ENCODE data around the gene BLOC1S1.

Gene BLOC1S1

GRCh38 chr12:55705782-55706402 is 10.0 kb upstream of the BLOC1S1 start:
- Histone ChIP-seq H3K4me3 (ENCODE audit: insufficient read length, low read depth) (no peak overlapping the region), H3K9ac (ENCODE audit: insufficient read length, low read depth) (peak overlapping the region; percentile 91), H3K36me3 (ENCODE audit: insufficient read depth, insufficient read length, low read length) (peaks cover 14% of the 10 kb centered on the region), H3K4me1 (ENCODE audit: insufficient read depth, insufficient read length) (peaks cover 9% of the 10 kb centered on the region), H3K9me3 (ENCODE audit: insufficient read depth, low read length) (no peaks in the 10 kb centered on the region), H3K27me3 (ENCODE audit: insufficient read depth, insufficient read length) (peaks cover 23% of the 10 kb centered on the region)
- TF ChIP-seq SUZ12 (IDR thresholded peaks at IDR 0.05; ENCODE audit: extremely low read depth, insufficient read depth, insufficient read length) (no peak), ZNF274 (IDR thresholded peaks at IDR 0.05; ENCODE audit: low read depth, low read length) (no peak), YY1 (IDR thresholded peaks at IDR 0.05; ENCODE audit: insufficient read depth, insufficient read length) (no peak)
- DNase-seq (ENCODE audit: low read depth, low spot score), result no peak

GRCh38 chr12:55706568-55707218 is 9.2 kb upstream of the BLOC1S1 start:
- no peak for DNase-seq (ENCODE audit: low read depth, low spot score)
- Histone ChIP-seq H3K4me3 (ENCODE audit: insufficient read length, low read depth) (peak overlapping the region; percentile 86), H3K4me1 (ENCODE audit: insufficient read depth, insufficient read length) (peaks cover 9% of the 10 kb centered on the region), H3K9me3 (ENCODE audit: insufficient read depth, low read length) (no peaks in the 10 kb centered on the region), H3K9ac (ENCODE audit: insufficient read length, low read depth) (peak overlapping the region; percentile 91), H3K36me3 (ENCODE audit: insufficient read depth, insufficient read length, low read length) (peaks cover 9% of the 10 kb centered on the region), H3K27me3 (ENCODE audit: insufficient read depth, insufficient read length) (peaks cover 24% of the 10 kb centered on the region)
- TF ChIP-seq ZNF274 (IDR thresholded peaks at IDR 0.05; ENCODE audit: low read depth, low read length), result no peak
- no peak for TF ChIP-seq YY1 (IDR thresholded peaks at IDR 0.05; ENCODE audit: insufficient read depth, insufficient read length)
- no peak for TF ChIP-seq SUZ12 (IDR thresholded peaks at IDR 0.05; ENCODE audit: extremely low read depth, insufficient read depth, insufficient read length)

DNA sequence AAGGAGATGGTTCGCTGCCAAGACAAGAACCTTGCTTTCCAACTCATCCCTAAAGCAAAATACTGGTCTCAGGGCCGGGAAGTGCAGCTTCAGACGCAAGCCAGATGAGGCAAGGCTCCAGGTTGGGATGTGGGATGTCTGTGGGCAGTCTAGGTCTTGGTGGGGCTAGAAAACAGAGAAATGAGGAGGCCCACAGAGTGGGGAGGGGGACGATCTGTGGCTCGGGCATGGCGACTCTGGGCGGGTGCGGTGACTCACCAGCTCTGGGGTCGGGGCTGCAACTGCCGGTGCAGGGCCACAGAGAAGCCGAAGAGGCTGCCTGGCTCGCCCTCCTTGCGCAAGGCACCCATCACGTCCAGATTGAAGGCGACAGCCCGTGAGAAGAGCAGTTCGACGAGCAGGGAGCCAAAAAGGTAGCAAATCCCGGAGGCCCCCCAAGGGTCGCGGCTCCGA is 8.6 kb upstream of the BLOC1S1 start:
- Histone ChIP-seq H3K9ac (ENCODE audit: insufficient read length, low read depth) (peak overlapping the region; percentile 91), H3K4me3 (ENCODE audit: insufficient read length, low read depth) (peak overlapping the region; percentile 86)
- no peak for DNase-seq (ENCODE audit: low read depth, low spot score)

GRCh38 chr12:55707841-55708694 is 7.8 kb upstream of the BLOC1S1 start, which contains the start of gene ITGA7:
Gene ITGA7 (minus strand): TSS chr12:55707904. CDS start chr12:55707682, 222 bp downstream.
- Histone ChIP-seq H3K9ac (ENCODE audit: insufficient read length, low read depth) (peak within 1 kb of the TSS; percentile 91), H3K4me3 (ENCODE audit: insufficient read length, low read depth) (peak within 1 kb of the TSS; percentile 86), H3K27me3 (ENCODE audit: insufficient read depth, insufficient read length) (peaks cover 37% of the 10 kb centered on the region), H3K4me1 (ENCODE audit: insufficient read depth, insufficient read length) (peaks cover 9% of the 10 kb centered on the region), H3K9me3 (ENCODE audit: insufficient read depth, low read length) (no peaks in the 10 kb centered on the region), H3K36me3 (ENCODE audit: insufficient read depth, insufficient read length, low read length) (peaks cover 4% of the 10 kb centered on the region)
- DNase-seq (ENCODE audit: low read depth, low spot score), result peak; percentile 92
- TF ChIP-seq ZNF274 (IDR thresholded peaks at IDR 0.05; ENCODE audit: low read depth, low read length) (no peak), SUZ12 (IDR thresholded peaks at IDR 0.05; ENCODE audit: extremely low read depth, insufficient read depth, insufficient read length) (no peak), YY1 (IDR thresholded peaks at IDR 0.05; ENCODE audit: insufficient read depth, insufficient read length) (no peak)

More for the DNA sequence above, 8.6 kb upstream of the BLOC1S1 start:
- H3K9me3 ChIP-seq (ENCODE audit: insufficient read depth, low read length), result no peaks in the 10 kb centered on the region
- peaks cover 9% of the 10 kb centered on the region for H3K36me3 ChIP-seq (ENCODE audit: insufficient read depth, insufficient read length, low read length)
- TF ChIP-seq SUZ12 (IDR thresholded peaks at IDR 0.05; ENCODE audit: extremely low read depth, insufficient read depth, insufficient read length) (no peak), YY1 (IDR thresholded peaks at IDR 0.05; ENCODE audit: insufficient read depth, insufficient read length) (no peak), ZNF274 (IDR thresholded peaks at IDR 0.05; ENCODE audit: low read depth, low read length) (no peak)
- H3K27me3 ChIP-seq (ENCODE audit: insufficient read depth, insufficient read length), result peaks cover 28% of the 10 kb centered on the region
- H3K4me1 ChIP-seq (ENCODE audit: insufficient read depth, insufficient read length), result peaks cover 9% of the 10 kb centered on the region

DNA sequence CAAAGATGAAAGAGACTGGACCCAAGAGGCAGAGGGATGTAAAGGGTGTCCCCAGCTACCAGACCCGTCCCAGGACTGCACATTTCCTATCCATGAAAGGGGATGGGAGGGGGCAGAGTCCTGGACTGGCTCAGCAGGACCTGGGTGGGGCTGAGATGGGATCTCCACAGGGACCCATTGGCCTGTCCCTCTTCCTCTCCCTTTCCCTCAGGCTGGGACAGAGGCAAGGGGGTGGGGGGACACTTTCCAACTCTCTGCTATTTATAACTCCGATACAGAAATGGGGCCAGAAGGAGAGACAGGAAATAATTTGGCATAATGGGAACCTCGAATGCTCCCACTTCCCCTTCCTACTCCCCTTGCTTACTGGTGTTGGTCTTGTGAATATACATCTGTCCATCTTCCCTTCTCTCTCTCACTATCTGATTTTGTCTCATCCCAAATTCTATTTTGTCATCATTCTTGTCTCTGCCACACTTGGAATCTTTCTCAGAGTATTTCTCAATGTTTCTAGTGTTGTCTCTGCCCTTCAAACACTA is 7.1 kb upstream of the BLOC1S1 start:
- TF ChIP-seq SUZ12 (IDR thresholded peaks at IDR 0.05; ENCODE audit: extremely low read depth, insufficient read depth, insufficient read length) (no peak), YY1 (IDR thresholded peaks at IDR 0.05; ENCODE audit: insufficient read depth, insufficient read length) (no peak), ZNF274 (IDR thresholded peaks at IDR 0.05; ENCODE audit: low read depth, low read length) (no peak)
- H3K4me3 ChIP-seq (ENCODE audit: insufficient read length, low read depth), result peak overlapping the region; percentile 57

GRCh38 chr12:55711786-55712553 is 3.9 kb upstream of the BLOC1S1 start:
- TF ChIP-seq YY1 (IDR thresholded peaks at IDR 0.05; ENCODE audit: insufficient read depth, insufficient read length), result no peak
- no peak for TF ChIP-seq SUZ12 (IDR thresholded peaks at IDR 0.05; ENCODE audit: extremely low read depth, insufficient read depth, insufficient read length)
- TF ChIP-seq ZNF274 (IDR thresholded peaks at IDR 0.05; ENCODE audit: low read depth, low read length), result no peak
- no peaks in the 10 kb centered on the region for H3K36me3 ChIP-seq (ENCODE audit: insufficient read depth, insufficient read length, low read length)
- no peak overlapping the region for H3K9ac ChIP-seq (ENCODE audit: insufficient read length, low read depth)
- H3K27me3 ChIP-seq (ENCODE audit: insufficient read depth, insufficient read length), result peaks cover 32% of the 10 kb centered on the region
- H3K4me1 ChIP-seq (ENCODE audit: insufficient read depth, insufficient read length), result peaks cover 7% of the 10 kb centered on the region
- DNase-seq (ENCODE audit: low read depth, low spot score), result no peak
- no peaks in the 10 kb centered on the region for H3K9me3 ChIP-seq (ENCODE audit: insufficient read depth, low read length)
- no peak overlapping the region for H3K4me3 ChIP-seq (ENCODE audit: insufficient read length, low read depth)

More for the DNA sequence above, 7.1 kb upstream of the BLOC1S1 start:
- H3K9ac ChIP-seq (ENCODE audit: insufficient read length, low read depth), result peak overlapping the region; percentile 77
- peaks cover 38% of the 10 kb centered on the region for H3K27me3 ChIP-seq (ENCODE audit: insufficient read depth, insufficient read length)
- H3K4me1 ChIP-seq (ENCODE audit: insufficient read depth, insufficient read length), result peaks cover 9% of the 10 kb centered on the region
- no peaks in the 10 kb centered on the region for H3K9me3 ChIP-seq (ENCODE audit: insufficient read depth, low read length)
- peaks cover 4% of the 10 kb centered on the region for H3K36me3 ChIP-seq (ENCODE audit: insufficient read depth, insufficient read length, low read length)
- DNase-seq (ENCODE audit: low read depth, low spot score), result no peak
